Hepatocyte (in vitro differentiated cells): Measurements from ENCODE around the gene CTNNB1.

ENCODE experiments used
- CTCF ChIP-seq: fragments of 200-600 bp; sonication (generic); IDR thresholded peaks from 2 replicates; pipeline ENCODE4 v1.5.1; 2016; ENCODE audit warnings: antibody characterized with exemption, mild to moderate bottlenecking; ENCODE audit not compliant: poor library complexity
- EZH2 ChIP-seq: fragments of 200-600 bp; sonication (generic); IDR thresholded peaks from 2 replicates; pipeline ENCODE4 v1.6.1; 2016; ENCODE audit warnings: antibody characterized with exemption, mild to moderate bottlenecking, borderline replicate concordance

GRCh38 chr3:41198950-41199865 lies at the start of gene CTNNB1:
- TF ChIP-seq CTCF (peak; percentile 28), EZH2 (no peak)
